HG03342 (cell line): ENCODE results near the gene TSPAN18.

Source experiments
- ATAC-seq: cut with Tn5 transposase; IDR thresholded peaks from one replicate; pipeline ENCODE4 v1.9.1; 2021; ENCODE audit warnings: mild to moderate bottlenecking, moderate library complexity; ENCODE audit not compliant: unreplicated experiment

Gene TSPAN18

GRCh38 chr11:44776551-44777208 lies 49.9 kb downstream of the TSPAN18 start:
- no peak for ATAC-seq

DNA sequence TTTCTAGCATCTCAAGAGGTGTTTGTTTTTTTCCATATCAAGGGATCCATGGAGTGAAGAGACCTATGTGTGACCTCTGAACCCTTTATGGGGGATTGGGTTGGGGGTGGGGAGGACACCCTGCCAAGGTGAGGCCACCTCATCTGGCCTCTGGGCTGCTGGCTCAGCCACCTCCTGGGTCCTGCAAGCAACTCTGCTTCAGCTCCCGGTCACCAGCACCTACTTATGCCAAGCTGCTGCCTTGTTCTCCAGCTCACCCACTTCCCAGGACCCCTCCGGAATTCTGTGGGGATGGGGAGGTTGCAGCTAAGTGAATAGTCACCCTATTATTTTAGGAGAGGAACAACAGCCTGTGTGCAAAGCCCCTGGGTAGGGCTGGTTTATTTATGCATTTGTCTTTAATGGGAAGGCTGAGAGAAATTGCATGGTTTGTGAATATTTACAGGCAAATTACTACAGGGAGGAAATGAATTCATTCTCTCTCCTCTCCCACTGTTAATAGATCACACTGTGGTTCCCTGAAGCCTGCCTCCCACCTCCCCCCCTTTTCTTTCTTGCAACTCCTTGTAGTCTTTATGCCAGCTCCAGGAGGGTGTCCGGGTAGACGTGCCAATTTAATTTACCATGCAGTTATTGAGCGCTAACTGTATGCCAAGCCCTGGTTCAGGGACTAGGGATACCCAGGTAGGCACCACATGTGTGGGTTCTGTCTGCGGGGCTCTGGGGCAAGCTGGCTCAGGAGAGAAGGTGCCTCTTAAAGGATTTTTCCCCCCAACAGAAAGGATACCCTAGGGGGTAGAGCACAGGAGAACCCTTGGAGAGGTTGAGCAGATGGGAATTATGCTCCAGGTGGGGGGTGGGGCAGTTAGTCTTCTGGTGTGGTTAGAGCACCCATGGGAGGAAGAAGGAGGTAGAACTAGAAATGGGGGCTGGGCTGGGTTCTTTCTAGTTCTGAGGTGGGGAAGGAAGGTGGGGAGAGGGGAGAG lies 50.7 kb downstream of the TSPAN18 start:
- no peak for ATAC-seq

- ATAC-seq = no peak
Observed at GRCh38 chr11:44778195-44779100, 51.7 kb downstream of the TSPAN18 start.

DNA sequence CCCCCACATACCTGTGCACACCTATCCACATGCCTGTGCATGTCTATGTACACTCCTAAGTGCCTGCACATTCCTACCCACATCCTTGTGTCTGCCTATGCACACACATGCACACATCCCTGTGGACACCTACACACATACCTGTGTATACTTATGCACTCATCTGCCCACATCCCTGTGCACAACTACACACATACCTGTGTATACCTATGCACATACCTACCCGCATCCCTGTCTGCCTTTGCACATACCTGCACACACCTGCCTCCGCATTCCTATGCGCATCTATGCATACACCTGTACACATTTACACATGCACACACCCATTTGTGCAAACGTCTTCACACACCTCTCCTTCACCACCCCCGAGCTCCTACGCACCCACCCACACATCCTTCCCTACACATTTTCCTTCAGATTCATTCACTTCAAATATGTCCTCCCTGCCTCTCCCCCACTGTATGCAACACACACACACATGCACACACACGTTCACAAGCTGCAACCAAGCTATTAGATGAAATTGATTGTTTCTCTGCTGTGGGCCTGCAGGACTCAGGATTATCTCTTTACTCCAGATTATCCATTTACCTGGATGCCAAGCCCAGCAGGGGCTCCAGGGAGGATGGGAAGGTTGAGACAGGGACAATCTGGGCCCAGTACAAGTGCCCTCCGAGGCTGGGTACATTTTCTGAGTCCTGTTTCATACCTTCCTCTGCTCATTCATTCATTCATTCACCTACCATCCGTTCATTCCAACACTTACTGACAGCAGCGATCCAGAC lies 53.2 kb downstream of the TSPAN18 start:
- no peak for ATAC-seq

- no peak for ATAC-seq
Observed at GRCh38 chr11:44780940-44781631, 54.3 kb downstream of the TSPAN18 start.

DNA sequence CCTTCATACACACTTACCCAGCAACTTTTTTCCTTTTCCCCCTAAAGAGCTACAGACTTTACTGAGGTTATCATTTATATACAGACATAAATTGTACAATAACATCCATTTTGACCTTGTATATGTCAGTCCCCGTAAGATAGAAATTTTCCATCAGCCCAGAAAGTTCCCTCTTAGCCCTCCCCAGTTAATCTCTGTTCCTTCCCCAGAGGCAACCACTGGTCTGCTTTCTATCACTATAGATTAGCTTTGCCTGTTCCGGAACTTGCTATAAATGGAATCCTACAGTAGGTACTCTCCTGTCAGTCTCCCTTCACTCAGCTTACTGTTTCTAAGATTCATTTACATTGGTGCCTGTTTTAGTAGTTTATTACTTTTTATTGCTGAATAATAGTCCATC lies 54.9 kb downstream of the TSPAN18 start:
- no peak for ATAC-seq

DNA sequence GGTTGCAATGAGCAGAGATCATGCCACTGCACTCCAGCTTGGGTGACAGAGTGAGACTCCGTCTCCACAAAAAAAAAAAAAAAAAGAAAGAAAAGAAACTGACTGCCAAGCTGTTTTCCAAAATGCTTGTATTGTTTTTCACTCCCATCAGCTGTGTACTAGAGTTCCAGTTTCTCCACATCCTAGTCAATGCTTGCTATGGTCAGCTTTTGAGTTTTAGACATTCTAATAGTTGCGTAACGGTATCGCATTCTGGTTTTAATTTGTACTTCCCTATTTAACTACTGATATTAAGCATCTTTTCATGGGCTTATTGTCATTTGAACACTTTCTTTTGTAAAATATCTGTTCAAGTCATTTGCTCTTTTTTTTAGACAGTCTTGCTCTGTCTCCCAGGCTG lies 55.7 kb downstream of the TSPAN18 start:
- ATAC-seq = no peak

DNA sequence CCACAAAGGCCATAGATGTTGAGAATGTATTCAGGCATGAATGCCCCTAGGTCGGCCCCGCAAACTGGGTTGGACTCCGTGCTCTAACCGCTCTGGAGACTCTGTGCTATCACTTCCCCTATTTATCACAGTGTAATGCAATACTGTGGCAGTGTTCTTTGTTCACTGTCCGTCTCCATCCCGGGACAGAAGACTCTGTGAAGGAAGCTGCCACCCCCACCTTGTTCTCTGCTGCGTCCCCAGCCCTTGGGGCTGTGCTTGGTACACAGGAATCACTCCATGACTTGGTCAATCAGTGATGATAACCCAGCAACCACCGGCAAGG lies 57.6 kb downstream of the TSPAN18 start:
- no peak for ATAC-seq

GRCh38 chr11:44784851-44785250 lies 58.1 kb downstream of the TSPAN18 start:
- no peak for ATAC-seq

DNA sequence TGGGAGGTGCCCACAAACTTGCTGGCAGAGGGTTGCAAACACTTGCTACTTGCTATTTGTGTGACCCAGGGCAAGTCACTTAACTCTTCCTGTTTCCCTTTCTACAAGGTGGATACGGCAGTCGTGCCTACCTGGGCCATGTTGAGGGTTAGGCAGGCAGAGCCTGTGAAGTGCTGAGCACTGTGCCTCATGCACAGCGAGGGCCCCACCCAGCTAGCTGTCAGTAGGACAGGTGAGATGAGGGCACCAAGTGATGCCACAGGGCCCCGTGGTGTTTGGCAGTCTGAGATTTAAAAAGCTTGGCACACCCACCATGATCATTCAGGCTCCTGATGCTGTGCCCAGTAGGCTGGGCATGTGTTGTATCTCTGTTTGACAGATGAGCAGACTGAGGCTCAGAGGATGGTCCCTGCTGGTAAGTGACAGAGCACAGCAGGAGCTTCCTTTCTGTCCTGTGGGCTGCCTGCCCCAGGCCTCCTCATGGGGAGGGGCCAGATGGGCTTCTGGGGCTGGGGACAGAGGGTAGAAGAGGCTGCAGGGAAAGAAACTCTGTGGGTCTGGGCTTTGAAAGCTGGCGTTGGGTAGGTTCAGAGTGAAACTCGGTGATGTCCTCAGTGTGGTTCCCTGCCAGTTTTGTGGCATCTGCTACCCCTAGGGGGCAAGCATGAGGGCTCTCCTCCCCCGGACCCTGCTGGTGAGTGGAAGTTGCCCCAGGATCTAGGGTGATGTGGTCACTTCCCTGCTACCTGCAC lies 59.3 kb downstream of the TSPAN18 start:
- no peak for ATAC-seq

- no peak for ATAC-seq
Observed at GRCh38 chr11:44787070-44787469, 60.3 kb downstream of the TSPAN18 start.

DNA sequence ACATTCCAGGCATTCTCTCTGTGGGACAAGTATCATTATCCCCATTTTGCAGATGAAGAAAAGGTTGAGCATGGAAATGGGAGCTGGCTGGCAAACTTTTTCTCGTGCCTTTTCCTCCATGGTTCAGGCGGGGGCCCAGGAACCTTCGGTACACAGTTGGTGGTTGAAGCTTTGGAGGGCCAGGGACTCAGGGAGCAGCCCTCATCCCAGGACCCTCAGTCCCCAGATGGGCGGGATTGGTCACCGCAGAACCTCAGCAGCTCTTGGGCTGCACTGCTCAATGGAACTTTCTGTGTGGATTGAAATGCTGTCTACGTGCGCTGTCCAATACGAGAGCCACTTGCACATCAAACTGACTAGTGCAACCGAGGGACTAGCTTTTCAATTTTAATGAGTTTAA lies 61.2 kb downstream of the TSPAN18 start:
- no peak for ATAC-seq

GRCh38 chr11:44788536-44789261 lies 61.9 kb downstream of the TSPAN18 start:
- ATAC-seq = no peak

DNA sequence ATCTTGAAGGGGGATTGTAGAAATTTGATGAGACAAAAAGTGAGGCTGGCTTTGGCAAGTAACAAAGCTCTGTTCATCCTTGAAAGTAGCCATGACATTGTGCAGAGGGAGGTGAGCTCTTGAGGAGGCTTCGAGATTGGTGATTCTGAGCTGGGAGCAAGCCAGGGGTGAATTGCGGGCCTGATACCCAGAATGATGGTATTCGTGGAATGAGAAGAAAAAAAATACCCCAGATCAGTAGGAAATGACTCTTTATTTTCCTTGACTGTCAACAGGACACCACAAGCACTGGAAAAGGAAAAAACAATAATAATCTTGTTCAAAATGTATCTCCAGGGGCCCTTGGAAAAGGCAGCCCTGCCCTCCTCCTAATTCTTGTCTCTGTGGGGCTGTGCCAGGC lies 62.7 kb downstream of the TSPAN18 start:
- ATAC-seq = no peak

DNA sequence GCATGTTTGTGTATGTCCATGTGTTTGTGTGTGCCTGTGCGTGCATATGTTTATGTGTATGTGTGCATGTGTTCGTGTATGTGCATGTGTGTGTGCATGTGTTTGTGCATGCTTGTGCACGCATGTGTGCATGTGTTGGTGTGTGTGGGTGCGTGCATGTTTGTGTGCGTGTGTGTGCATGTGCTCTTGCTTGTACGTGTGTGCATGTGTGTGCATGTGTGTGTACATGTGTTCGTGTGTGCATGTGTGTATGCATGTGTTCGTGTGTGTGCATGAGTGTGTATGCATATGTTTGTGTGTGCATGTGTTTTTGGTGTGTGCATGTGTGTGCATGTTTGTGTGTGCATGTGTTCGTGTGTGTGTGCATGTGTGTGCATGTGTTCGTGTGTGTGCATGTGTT lies 63.4 kb downstream of the TSPAN18 start:
- ATAC-seq = no peak

GRCh38 chr11:44791316-44791925 lies 64.7 kb downstream of the TSPAN18 start:
- ATAC-seq = no peak

DNA sequence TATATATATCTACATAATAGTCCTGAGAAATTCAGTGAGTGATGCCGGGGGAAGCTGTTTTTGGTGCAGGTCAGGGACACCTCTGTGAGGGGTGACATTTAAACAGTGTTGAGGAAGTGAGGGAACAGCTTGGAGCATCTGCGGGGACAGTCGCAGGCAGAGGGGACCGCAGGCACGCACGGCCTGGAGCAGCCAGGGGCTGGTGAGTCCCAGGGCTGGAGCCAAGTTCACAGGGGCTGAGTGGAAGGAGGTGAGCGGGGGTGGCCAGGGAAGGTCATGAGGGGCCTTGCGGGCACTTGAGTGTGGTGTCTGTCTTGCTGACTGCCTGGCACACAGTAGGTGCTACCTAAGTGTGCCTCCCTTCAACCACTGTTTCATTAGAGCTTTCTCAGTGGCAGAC lies 65.4 kb downstream of the TSPAN18 start:
- ATAC-seq = no peak
